Measurements from ENCODE around the gene ICE1. TPM values are rescaled to one million over a fixed set of nuclear protein-coding genes. Genes with fewer than 3 reads are reported as not detected.

The ICE1 gene
- polyA plus RNA-seq, 1 donor (not counting 4 experiments of a cell fraction or from before 2014, with no cell fraction given) = 18.4 TPM

DNA sequence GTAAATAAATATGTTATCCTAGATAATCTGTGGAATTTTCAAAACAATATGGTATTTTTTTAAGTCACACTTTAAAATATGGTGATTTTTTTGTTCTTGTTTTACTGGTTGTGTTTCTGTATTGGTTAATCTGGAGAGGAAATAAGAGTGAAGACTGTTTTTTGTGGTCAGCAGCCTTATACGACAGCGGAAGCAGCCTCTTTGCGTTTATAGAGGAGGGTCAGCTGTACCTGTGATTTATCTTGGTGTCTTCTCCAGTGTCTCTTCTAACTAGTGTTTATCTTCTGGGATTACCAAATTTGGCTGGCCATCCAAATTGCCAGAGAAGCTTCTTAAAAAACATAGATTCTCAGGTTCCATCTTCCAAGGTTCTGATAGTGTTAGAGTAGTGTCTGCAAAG, 58.7 kb downstream of the ICE1 start:
- Histone ChIP-seq H3K4me2 (ENCODE audit: control insufficient read depth, extremely low read depth, insufficient read depth, low read depth, low read length) (no peak overlapping the region), H3K4me1 (ENCODE audit: control insufficient read depth, extremely low read depth, insufficient read depth, low read length) (no peaks in the 10 kb centered on the region), H3K36me3 (ENCODE audit: control insufficient read depth in 2 of 2, extremely low read depth in 1 of 2, insufficient read depth in 2 of 2, low read length in 2 of 2) (peaks cover 9 to 12% of the 10 kb centered on the region in 2 experiments), H3K9ac (ENCODE audit: control insufficient read depth, extremely low read depth, insufficient read depth, low read length) (no peak overlapping the region), H3K4me3 (ENCODE audit: control insufficient read depth in 2 of 3, extremely low read depth in 1 of 3, insufficient read depth in 2 of 3, low read depth in 1 of 3, low read length in 3 of 3) (no peak overlapping the region), H3K79me2 (ENCODE audit: control insufficient read depth, insufficient read depth, low read length) (peaks cover 2% of the 10 kb centered on the region), H3K9me1 (ENCODE audit: control insufficient read depth, extremely low read depth, insufficient read depth, low read length) (no peaks in the 10 kb centered on the region), H3K9me3 (ENCODE audit: control insufficient read depth, low read depth, low read length) (no peaks in the 10 kb centered on the region), H3K27me3 (ENCODE audit: control insufficient read depth, extremely low read depth, insufficient read depth, low read length) (no peaks in the 10 kb centered on the region), H3K27ac (ENCODE audit: control insufficient read depth, insufficient read depth, low read length) (no peak overlapping the region), H4K20me1 (ENCODE audit: control insufficient read depth, extremely low read depth, insufficient read depth, low read length) (no peaks in the 10 kb centered on the region), H2AFZ (ENCODE audit: control insufficient read depth, low read length) (no peak overlapping the region)
- dilution Hi-C loops (cut with MboI; ENCODE audit: extremely low pct_ligation_motif_present, low sequenced_read_pairs) = no loop called here
- TF ChIP-seq EZH2 (IDR thresholded peaks at IDR 0.05; ENCODE audit: low read length) = no peak
- TF ChIP-seq, protein P1, sequence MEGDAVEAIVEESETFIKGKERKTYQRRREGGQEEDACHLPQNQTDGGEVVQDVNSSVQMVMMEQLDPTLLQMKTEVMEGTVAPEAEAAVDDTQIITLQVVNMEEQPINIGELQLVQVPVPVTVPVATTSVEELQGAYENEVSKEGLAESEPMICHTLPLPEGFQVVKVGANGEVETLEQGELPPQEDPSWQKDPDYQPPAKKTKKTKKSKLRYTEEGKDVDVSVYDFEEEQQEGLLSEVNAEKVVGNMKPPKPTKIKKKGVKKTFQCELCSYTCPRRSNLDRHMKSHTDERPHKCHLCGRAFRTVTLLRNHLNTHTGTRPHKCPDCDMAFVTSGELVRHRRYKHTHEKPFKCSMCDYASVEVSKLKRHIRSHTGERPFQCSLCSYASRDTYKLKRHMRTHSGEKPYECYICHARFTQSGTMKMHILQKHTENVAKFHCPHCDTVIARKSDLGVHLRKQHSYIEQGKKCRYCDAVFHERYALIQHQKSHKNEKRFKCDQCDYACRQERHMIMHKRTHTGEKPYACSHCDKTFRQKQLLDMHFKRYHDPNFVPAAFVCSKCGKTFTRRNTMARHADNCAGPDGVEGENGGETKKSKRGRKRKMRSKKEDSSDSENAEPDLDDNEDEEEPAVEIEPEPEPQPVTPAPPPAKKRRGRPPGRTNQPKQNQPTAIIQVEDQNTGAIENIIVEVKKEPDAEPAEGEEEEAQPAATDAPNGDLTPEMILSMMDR (optimal IDR thresholded peaks at IDR 0.05 in 1 of 3, IDR thresholded peaks at IDR 0.05 in 1 of 3, conservative IDR thresholded peaks at IDR 0.05 in 1 of 3; ENCODE audit: extremely low read depth in 1 of 3, insufficient read depth in 2 of 3, low read length in 3 of 3) = no peak
- no peak for FAIRE-seq
- no peak for DNase-seq (ENCODE audit: low read depth, low spot score)

DNA sequence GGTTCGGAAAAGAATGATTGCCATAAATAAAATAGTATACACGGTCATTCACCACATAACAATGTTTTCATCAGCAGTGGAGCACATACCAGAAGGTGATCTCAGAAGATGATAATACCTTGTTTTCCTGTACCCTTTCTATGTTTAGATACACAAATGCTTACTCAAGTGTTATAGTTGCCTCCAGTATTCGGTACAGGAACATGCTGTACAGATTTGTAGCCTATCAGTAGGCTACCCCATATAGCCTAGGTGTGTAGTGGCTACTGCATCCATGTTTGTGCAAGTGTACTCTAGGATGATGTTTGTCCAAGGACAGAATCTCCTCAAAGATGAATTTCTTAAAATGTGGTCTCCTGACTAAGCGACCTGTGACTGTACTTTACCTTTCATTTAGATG, 59.2 kb downstream of the ICE1 start:
- Histone ChIP-seq H3K36me3 (ENCODE audit: control insufficient read depth in 2 of 2, extremely low read depth in 1 of 2, insufficient read depth in 2 of 2, low read length in 2 of 2) (peaks cover 6 to 12% of the 10 kb centered on the region in 2 experiments), H2AFZ (ENCODE audit: control insufficient read depth, low read length) (no peak overlapping the region), H3K27me3 (ENCODE audit: control insufficient read depth, extremely low read depth, insufficient read depth, low read length) (no peaks in the 10 kb centered on the region), H3K9ac (ENCODE audit: control insufficient read depth, extremely low read depth, insufficient read depth, low read length) (no peak overlapping the region), H3K9me1 (ENCODE audit: control insufficient read depth, extremely low read depth, insufficient read depth, low read length) (no peaks in the 10 kb centered on the region), H3K4me2 (ENCODE audit: control insufficient read depth, extremely low read depth, insufficient read depth, low read depth, low read length) (no peak overlapping the region), H3K79me2 (ENCODE audit: control insufficient read depth, insufficient read depth, low read length) (peaks cover 2% of the 10 kb centered on the region), H3K9me3 (ENCODE audit: control insufficient read depth, low read depth, low read length) (no peaks in the 10 kb centered on the region), H3K4me3 (ENCODE audit: control insufficient read depth in 2 of 3, extremely low read depth in 1 of 3, insufficient read depth in 2 of 3, low read depth in 1 of 3, low read length in 3 of 3) (no peak overlapping the region), H3K4me1 (ENCODE audit: control insufficient read depth, extremely low read depth, insufficient read depth, low read length) (no peaks in the 10 kb centered on the region), H3K27ac (ENCODE audit: control insufficient read depth, insufficient read depth, low read length) (no peak overlapping the region), H4K20me1 (ENCODE audit: control insufficient read depth, extremely low read depth, insufficient read depth, low read length) (no peaks in the 10 kb centered on the region)
- FAIRE-seq (no peak), DNase-seq (ENCODE audit: low read depth, low spot score) (no peak)
- no peak for TF ChIP-seq EZH2 (IDR thresholded peaks at IDR 0.05; ENCODE audit: low read length)
- TF ChIP-seq, protein P1 (optimal IDR thresholded peaks at IDR 0.05 in 1 of 3, IDR thresholded peaks at IDR 0.05 in 1 of 3, conservative IDR thresholded peaks at IDR 0.05 in 1 of 3; ENCODE audit: extremely low read depth in 1 of 3, insufficient read depth in 2 of 3, low read length in 3 of 3) = no peak
- dilution Hi-C loops (cut with MboI; ENCODE audit: extremely low pct_ligation_motif_present, low sequenced_read_pairs) = no loop called here
